ENCODE results near the gene ABLIM1.

The ABLIM1 gene

GRCh38 chr10:114648368-114648767 is 9.7 kb downstream of the ABLIM1 start:
- no peak for DNase-seq (ENCODE audit: low read depth in 3 of 3)

GRCh38 chr10:114647545-114648138 is 10.4 kb downstream of the ABLIM1 start:
- DNase-seq (ENCODE audit: low read depth in 3 of 3), result no peak

- no peak for DNase-seq (ENCODE audit: low read depth in 3 of 3)
Observed at GRCh38 chr10:114646426-114646825, 11.6 kb downstream of the ABLIM1 start.

- no peak for DNase-seq (ENCODE audit: low read depth in 3 of 3)
Observed at GRCh38 chr10:114645706-114646105, 12.4 kb downstream of the ABLIM1 start.

GRCh38 chr10:114643158-114643557 is 14.9 kb downstream of the ABLIM1 start:
- no peak for DNase-seq (ENCODE audit: low read depth in 3 of 3)

- no peak for DNase-seq (ENCODE audit: low read depth in 3 of 3)
Observed at GRCh38 chr10:114642729-114643128, 15.3 kb downstream of the ABLIM1 start.

- DNase-seq (ENCODE audit: low read depth in 3 of 3), result no peak
Observed at GRCh38 chr10:114638821-114639625, 19.1 kb downstream of the ABLIM1 start.

- DNase-seq (ENCODE audit: low read depth in 3 of 3), result no peak
Observed at GRCh38 chr10:114635797-114636550, 22.1 kb downstream of the ABLIM1 start.

GRCh38 chr10:114635101-114635500 is 23.0 kb downstream of the ABLIM1 start:
- no peak for DNase-seq (ENCODE audit: low read depth in 3 of 3)

GRCh38 chr10:114634609-114634979 is 23.5 kb downstream of the ABLIM1 start:
- no peak for DNase-seq (ENCODE audit: low read depth in 3 of 3)

GRCh38 chr10:114632869-114633715 is 25.0 kb downstream of the ABLIM1 start:
- no peak for DNase-seq (ENCODE audit: low read depth in 3 of 3)

- peak in 2 of 3 experiments; percentile 8 to 15 for DNase-seq (ENCODE audit: low read depth in 3 of 3)
Observed at GRCh38 chr10:114631666-114632417, 26.2 kb downstream of the ABLIM1 start.

GRCh38 chr10:114631090-114631665 is 26.9 kb downstream of the ABLIM1 start:
- no peak for DNase-seq (ENCODE audit: low read depth in 3 of 3)

- DNase-seq (ENCODE audit: low read depth in 3 of 3), result no peak
Observed at GRCh38 chr10:114629824-114630730, 28.0 kb downstream of the ABLIM1 start.

GRCh38 chr10:114629083-114629823 is 28.8 kb downstream of the ABLIM1 start:
- no peak for DNase-seq (ENCODE audit: low read depth in 3 of 3)

GRCh38 chr10:114628106-114628505 is 30.0 kb downstream of the ABLIM1 start:
- DNase-seq (ENCODE audit: low read depth in 3 of 3), result no peak

- no peak for DNase-seq (ENCODE audit: low read depth in 3 of 3)
Observed at GRCh38 chr10:114626841-114627240, 31.2 kb downstream of the ABLIM1 start.

- no peak for DNase-seq (ENCODE audit: low read depth in 3 of 3)
Observed at GRCh38 chr10:114624951-114625780, 32.9 kb downstream of the ABLIM1 start.

Measured in stimulated activated CD4-positive, alpha-beta T cell treated with anti-CD3 and anti-CD28 coated beads, TNF-alpha, amount 100 ng/mL, for 4 hours (primary cell).